Panc1 (cell line): Measurements from ENCODE around the gene KIAA1755.

ENCODE experiments used
- POLR2AphosphoS5 ChIP-seq: IDR thresholded peaks from 2 replicates; pipeline ENCODE4 v1.6.1; 2012; ENCODE audit warnings: mild to moderate bottlenecking, low read depth, low read length, moderate library complexity
- SIN3A ChIP-seq: IDR thresholded peaks from 2 replicates; pipeline ENCODE4 v1.6.1; 2012; ENCODE audit warnings: low read depth, mild to moderate bottlenecking, low read length, moderate library complexity, borderline replicate concordance; ENCODE audit not compliant: insufficient read depth
- TCF7L2 ChIP-seq: IDR thresholded peaks from 2 replicates; pipeline ENCODE4 v1.6.1; 2011; ENCODE audit warnings: mild to moderate bottlenecking, low read depth, low read length, inconsistent platforms
- TF ChIP-seq, protein P1 (sequence below): fragments of 450-650 bp; IDR thresholded peaks from 2 replicates; pipeline ENCODE4 v1.5.1; 2017; ENCODE audit warnings: mild to moderate bottlenecking
- TF ChIP-seq, protein P2 (sequence below), 2 experiments: IDR thresholded peaks; 2 replicates each; pipeline ENCODE4 v1.6.1; 2011 to 2012; ENCODE audit warnings: low read depth in 2 of 2, control low read depth in 1 of 2, low read length in 1 of 2, mild to moderate bottlenecking in 1 of 2, moderate library complexity in 1 of 2; ENCODE audit not compliant: insufficient read depth in 1 of 2

- TF ChIP-seq, protein P1, sequence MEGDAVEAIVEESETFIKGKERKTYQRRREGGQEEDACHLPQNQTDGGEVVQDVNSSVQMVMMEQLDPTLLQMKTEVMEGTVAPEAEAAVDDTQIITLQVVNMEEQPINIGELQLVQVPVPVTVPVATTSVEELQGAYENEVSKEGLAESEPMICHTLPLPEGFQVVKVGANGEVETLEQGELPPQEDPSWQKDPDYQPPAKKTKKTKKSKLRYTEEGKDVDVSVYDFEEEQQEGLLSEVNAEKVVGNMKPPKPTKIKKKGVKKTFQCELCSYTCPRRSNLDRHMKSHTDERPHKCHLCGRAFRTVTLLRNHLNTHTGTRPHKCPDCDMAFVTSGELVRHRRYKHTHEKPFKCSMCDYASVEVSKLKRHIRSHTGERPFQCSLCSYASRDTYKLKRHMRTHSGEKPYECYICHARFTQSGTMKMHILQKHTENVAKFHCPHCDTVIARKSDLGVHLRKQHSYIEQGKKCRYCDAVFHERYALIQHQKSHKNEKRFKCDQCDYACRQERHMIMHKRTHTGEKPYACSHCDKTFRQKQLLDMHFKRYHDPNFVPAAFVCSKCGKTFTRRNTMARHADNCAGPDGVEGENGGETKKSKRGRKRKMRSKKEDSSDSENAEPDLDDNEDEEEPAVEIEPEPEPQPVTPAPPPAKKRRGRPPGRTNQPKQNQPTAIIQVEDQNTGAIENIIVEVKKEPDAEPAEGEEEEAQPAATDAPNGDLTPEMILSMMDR, result no peak
- TF ChIP-seq, protein P2, sequence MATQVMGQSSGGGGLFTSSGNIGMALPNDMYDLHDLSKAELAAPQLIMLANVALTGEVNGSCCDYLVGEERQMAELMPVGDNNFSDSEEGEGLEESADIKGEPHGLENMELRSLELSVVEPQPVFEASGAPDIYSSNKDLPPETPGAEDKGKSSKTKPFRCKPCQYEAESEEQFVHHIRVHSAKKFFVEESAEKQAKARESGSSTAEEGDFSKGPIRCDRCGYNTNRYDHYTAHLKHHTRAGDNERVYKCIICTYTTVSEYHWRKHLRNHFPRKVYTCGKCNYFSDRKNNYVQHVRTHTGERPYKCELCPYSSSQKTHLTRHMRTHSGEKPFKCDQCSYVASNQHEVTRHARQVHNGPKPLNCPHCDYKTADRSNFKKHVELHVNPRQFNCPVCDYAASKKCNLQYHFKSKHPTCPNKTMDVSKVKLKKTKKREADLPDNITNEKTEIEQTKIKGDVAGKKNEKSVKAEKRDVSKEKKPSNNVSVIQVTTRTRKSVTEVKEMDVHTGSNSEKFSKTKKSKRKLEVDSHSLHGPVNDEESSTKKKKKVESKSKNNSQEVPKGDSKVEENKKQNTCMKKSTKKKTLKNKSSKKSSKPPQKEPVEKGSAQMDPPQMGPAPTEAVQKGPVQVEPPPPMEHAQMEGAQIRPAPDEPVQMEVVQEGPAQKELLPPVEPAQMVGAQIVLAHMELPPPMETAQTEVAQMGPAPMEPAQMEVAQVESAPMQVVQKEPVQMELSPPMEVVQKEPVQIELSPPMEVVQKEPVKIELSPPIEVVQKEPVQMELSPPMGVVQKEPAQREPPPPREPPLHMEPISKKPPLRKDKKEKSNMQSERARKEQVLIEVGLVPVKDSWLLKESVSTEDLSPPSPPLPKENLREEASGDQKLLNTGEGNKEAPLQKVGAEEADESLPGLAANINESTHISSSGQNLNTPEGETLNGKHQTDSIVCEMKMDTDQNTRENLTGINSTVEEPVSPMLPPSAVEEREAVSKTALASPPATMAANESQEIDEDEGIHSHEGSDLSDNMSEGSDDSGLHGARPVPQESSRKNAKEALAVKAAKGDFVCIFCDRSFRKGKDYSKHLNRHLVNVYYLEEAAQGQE (IDR thresholded peaks at IDR 0.05; ENCODE audit: insufficient read depth in 1 of 2, low read depth in 2 of 2, low read length in 1 of 2), result no peak
- no peak for TF ChIP-seq SIN3A
- no peak for TF ChIP-seq POLR2AphosphoS5
- no peak for TF ChIP-seq TCF7L2
These were observed 11.9 kb upstream of the KIAA1755 start for GRCh38 chr20:38272398-38272797.
